ENCODE results near the gene TMEM18.

DNA sequence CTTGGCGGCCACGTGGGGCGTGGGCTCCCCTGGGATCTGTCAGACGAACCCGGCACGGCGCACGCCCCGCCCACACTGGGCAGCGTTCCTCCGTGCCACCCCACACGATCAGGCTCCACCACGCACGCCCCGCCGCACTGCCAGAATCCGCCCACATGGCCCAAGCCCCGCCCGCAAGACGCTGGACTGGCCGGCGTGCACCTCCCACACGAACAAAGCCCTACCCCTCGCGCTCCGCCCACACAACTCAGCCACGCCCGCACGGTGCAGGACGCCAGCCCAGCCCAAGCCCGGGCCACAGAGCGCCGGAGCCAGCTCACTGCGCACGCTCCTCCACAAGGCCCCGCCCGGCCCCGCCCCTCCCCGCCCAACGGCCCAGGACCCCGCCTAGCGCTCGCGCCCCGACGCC, 555 bp downstream of the TMEM18 start:
- TF ChIP-seq POLR2A (IDR thresholded peaks at IDR 0.05; ENCODE audit: low read depth, low read length) = no peak
- TF ChIP-seq TAF1 (IDR thresholded peaks at IDR 0.05; ENCODE audit: low read depth, low read length) = no peak
- no peak for TF ChIP-seq POU2F2 (IDR thresholded peaks at IDR 0.05; ENCODE audit: low read depth, low read length)
- TF ChIP-seq POLR2AphosphoS5 (IDR thresholded peaks at IDR 0.05; ENCODE audit: low read depth, low read length) = no peak
